ENCODE measurements around the gene TCP1.
A peak's percentile ranks its signal among the peaks of the same experiment; 100 is the strongest.

Gene TCP1

DNA sequence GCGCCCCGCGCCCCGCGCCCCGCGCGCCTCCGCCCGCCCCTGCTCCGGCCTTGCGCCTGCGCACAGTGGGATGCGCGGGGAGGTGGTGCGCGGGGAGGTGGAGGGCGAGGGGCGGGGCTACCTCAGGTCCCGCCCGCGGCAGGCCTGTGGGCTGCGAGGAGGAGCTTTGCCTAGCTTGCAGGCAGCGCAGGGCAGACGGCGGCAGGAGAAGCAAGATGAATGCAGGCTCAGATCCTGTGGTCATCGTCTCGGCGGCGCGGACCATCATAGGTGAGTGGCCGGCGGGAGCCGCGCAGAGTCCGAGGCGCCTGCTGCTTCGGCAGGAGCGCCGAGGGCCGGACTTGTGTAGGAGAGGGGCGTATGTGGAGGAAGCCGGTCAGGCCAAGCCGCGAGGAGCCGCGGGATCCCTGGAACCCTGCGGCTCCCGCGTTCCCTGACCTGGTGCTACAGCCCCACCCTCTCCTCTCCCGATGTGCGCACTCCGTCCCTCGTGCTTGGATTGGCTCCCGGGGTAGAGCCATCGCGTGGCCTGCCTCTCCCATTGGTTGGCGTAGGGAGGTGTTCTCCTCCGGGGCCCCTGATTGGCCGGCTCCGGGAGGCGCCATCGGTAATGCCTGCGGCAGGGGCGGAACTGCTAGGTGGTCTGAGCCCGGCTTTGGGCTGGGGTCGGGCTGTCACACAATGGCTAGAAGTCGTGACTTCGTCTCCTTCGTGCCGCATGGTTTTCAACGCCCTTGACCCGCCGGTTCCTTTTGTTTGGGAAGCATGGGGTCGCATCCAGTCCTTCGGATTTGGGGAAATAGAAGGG lies 27.3 kb downstream of the TCP1 start, which contains the start of gene ACAT2:
TSS of gene ACAT2 (plus strand) at position 173 of the 808 bp plus-strand sequence. CDS start at position 216, 43 bp downstream.
- Histone ChIP-seq H3K36me3 (peaks cover 72% of the 10 kb centered on the region), H3K27ac (peak within 1 kb of the TSS; percentile 100), H3K9me3 (ENCODE audit: severe bottlenecking) (no peaks in the 10 kb centered on the region), H3K27me3 (ENCODE audit: insufficient read depth, low read depth, severe bottlenecking) (no peaks in the 10 kb centered on the region), H3K4me3 (ENCODE audit: low read depth, low read length) (peak within 1 kb of the TSS; percentile 71)
- TF ChIP-seq, protein P1, sequence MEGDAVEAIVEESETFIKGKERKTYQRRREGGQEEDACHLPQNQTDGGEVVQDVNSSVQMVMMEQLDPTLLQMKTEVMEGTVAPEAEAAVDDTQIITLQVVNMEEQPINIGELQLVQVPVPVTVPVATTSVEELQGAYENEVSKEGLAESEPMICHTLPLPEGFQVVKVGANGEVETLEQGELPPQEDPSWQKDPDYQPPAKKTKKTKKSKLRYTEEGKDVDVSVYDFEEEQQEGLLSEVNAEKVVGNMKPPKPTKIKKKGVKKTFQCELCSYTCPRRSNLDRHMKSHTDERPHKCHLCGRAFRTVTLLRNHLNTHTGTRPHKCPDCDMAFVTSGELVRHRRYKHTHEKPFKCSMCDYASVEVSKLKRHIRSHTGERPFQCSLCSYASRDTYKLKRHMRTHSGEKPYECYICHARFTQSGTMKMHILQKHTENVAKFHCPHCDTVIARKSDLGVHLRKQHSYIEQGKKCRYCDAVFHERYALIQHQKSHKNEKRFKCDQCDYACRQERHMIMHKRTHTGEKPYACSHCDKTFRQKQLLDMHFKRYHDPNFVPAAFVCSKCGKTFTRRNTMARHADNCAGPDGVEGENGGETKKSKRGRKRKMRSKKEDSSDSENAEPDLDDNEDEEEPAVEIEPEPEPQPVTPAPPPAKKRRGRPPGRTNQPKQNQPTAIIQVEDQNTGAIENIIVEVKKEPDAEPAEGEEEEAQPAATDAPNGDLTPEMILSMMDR (IDR thresholded peaks at IDR 0.05; ENCODE audit: low read depth, low read length): no peak
- DNase-seq: peak; percentile 97

DNA sequence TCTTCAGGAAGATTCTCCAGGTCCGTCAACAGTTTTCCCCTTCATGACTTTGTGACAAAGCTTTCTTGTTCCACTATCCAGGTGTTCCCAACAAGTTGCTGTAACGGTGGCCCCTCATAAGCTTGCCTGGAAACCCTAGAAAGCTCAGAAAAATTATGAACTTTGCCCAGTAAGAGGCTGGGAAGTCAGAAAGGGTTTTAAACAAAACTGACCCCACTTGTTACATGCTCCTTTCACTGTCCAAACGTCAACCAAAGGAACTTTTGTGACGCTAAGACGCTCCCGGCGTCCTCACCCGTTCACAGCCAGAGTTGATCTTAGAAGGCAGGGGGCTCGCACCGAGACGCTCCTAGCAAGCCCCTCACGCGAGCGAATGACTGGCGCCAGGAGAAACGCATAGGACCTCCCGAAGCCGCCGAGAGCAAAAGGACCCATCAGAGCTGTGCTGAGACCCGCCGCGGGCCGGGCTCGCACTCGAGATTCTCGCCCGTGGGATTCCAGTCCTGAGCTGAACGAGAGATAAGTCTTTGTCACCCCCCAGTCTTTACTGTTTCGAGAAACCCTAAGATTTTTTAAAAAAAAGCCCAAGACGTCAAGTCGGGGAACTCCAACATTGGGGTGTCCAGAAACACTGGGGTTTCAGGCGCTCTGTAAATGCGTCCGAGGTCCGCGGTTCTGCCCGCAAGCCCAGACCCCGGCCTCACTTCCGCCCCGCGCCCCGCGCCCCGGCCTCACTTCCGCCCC lies 28.1 kb downstream of the TCP1 start:
- peak; percentile 28 for DNase-seq
- Histone ChIP-seq H3K36me3 (peaks cover 69% of the 10 kb centered on the region), H3K27ac (peak overlapping the region; percentile 100), H3K27me3 (ENCODE audit: insufficient read depth, low read depth, severe bottlenecking) (no peaks in the 10 kb centered on the region), H3K4me3 (ENCODE audit: low read depth, low read length) (peak overlapping the region; percentile 71), H3K9me3 (ENCODE audit: severe bottlenecking) (no peaks in the 10 kb centered on the region)
- TF ChIP-seq, protein P1 (IDR thresholded peaks at IDR 0.05; ENCODE audit: low read depth, low read length): no peak

DNA sequence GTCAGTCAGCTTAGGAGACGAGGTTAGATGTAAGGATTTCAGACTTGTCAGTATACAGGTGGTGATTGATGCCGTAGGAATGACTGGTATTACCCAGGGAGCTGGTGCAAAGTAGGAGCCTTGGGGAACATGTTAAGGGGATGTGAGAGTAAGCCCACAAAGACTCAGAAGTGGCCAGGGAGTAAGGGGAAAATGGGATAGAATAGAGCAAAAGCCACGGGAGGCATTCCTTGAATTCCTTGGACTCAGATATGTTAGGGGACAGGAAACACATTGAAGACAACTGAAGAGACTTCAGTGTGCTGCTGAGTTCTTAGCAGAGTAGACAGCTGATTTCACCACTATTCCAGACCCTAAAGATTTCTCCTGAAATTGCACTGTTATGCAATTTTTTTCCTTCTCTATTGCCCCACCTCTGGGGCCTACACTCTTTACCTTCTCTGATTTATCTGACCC lies 28.8 kb downstream of the TCP1 start:
- Histone ChIP-seq H3K4me3 (ENCODE audit: low read depth, low read length) (peak overlapping the region; percentile 71), H3K36me3 (peaks cover 68% of the 10 kb centered on the region), H3K9me3 (ENCODE audit: severe bottlenecking) (no peaks in the 10 kb centered on the region), H3K27me3 (ENCODE audit: insufficient read depth, low read depth, severe bottlenecking) (no peaks in the 10 kb centered on the region), H3K27ac (peak overlapping the region; percentile 100; the same call in 1 of the 2 replicates)
- TF ChIP-seq, protein P1 (IDR thresholded peaks at IDR 0.05; ENCODE audit: low read depth, low read length): no peak
- no peak for DNase-seq

DNA sequence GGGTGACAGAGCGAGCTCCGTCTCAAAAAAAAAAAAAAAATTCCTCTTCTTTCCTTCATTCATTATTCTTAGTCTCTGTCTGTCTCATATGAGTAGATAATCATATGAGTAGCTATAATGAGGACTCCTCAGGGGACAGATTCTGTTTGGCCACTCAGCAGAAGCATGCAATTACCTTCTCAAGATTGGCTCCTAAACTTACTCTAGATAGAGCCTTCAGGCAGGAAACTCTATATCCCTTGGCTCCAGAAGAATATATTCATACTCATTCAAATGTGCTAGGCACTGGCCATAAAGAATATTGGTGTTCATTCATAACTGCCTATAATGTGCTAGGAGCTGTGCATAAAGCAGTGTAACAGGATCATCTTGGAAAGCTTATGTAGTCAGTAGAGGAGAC lies 29.8 kb downstream of the TCP1 start:
- H3K27ac ChIP-seq: no peak overlapping the region
- no peak for DNase-seq
- TF ChIP-seq, protein P1 (IDR thresholded peaks at IDR 0.05; ENCODE audit: low read depth, low read length): no peak
- H3K27me3 ChIP-seq (ENCODE audit: insufficient read depth, low read depth, severe bottlenecking): no peaks in the 10 kb centered on the region
- H3K4me3 ChIP-seq (ENCODE audit: low read depth, low read length): no peak overlapping the region
- peaks cover 66% of the 10 kb centered on the region for H3K36me3 ChIP-seq
- H3K9me3 ChIP-seq (ENCODE audit: severe bottlenecking): no peaks in the 10 kb centered on the region

DNA sequence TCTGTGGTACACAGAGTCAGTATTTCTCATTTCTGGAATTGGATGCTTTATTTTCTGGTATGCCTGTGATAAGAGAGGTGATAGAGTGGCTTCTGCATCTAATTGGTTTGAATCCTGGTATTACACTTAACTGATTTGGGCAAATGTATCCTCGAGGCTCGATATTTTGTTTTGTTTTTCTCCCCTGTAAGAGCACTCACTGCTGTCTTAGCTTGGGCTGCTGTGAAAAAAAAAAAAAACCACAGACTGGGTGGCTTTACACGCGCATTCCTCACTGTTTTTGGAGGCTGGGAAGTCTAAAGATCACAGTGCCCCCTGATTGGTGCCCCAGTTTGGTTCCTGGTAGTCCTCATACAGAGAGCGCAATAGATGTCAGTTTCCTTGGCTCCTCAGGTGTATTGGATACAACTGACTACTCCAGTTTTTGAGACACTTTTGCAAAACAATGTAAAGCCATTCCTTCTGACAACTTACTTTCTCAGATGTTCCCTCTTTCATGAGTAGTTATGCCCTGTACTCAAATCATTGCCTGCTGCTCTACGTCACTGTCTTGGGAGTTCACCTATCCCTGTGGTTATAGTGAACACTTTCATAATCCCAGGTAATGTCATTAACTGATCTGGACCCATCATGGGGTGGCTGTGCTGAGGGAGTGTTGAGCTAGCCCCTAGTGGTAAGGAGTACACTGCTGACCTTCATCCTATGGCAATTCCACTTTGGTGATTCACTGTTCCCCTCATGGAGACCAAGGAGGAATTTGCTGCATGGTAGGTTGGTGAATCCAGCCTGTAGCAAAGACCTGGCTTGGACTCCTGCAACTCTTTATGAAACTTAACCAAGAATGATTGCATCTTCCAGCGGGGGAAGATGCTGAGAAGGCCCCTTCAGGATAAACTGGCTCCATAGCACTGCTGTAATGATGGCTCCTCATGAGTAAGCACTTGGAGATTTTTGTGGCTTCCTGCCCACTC lies 31.1 kb downstream of the TCP1 start:
- Histone ChIP-seq H3K4me3 (ENCODE audit: low read depth, low read length) (no peak overlapping the region), H3K9me3 (ENCODE audit: severe bottlenecking) (no peaks in the 10 kb centered on the region), H3K36me3 (peaks cover 68% of the 10 kb centered on the region), H3K27me3 (ENCODE audit: insufficient read depth, low read depth, severe bottlenecking) (no peaks in the 10 kb centered on the region), H3K27ac (no peak overlapping the region)
- DNase-seq: no peak
- TF ChIP-seq, protein P1 (IDR thresholded peaks at IDR 0.05; ENCODE audit: low read depth, low read length): peak; percentile 51
